Osteocyte (in vitro differentiated cells): ENCODE results near the gene PRRG3. TPM values are rescaled to one million over a fixed set of nuclear protein-coding genes. Genes with fewer than 3 reads are reported as not detected.

Experiments
- DNase-seq: peaks from one replicate; pipeline ENCODE4 v3.0.0; 2021; ENCODE audit warnings: mixed read lengths; ENCODE audit not compliant: unreplicated experiment; ENCODE audit errors: extremely low spot score
- H3K27ac Mint-ChIP-seq: one replicate; pipeline ENCODE4 v1.8.0; 2021; ENCODE audit warnings: mild to moderate bottlenecking, mixed read lengths; ENCODE audit not compliant: unreplicated experiment
- H3K27me3 Mint-ChIP-seq: one replicate; pipeline ENCODE4 v1.8.0; 2021; ENCODE audit warnings: mixed read lengths; ENCODE audit not compliant: unreplicated experiment
- H3K36me3 Mint-ChIP-seq: one replicate; pipeline ENCODE4 v1.8.0; 2021; ENCODE audit warnings: mixed read lengths; ENCODE audit not compliant: unreplicated experiment
- H3K4me1 Mint-ChIP-seq: one replicate; pipeline ENCODE4 v1.8.0; 2021; ENCODE audit warnings: mixed read lengths; ENCODE audit not compliant: unreplicated experiment
- H3K4me3 Mint-ChIP-seq: one replicate; pipeline ENCODE4 v1.8.0; 2021; ENCODE audit warnings: mild to moderate bottlenecking, moderate library complexity, mixed read lengths; ENCODE audit not compliant: unreplicated experiment
- H3K9me3 Mint-ChIP-seq: one replicate; pipeline ENCODE4 v1.8.0; 2021; ENCODE audit warnings: mixed read lengths; ENCODE audit not compliant: unreplicated experiment
- total RNA-seq: library from RNA; stranded (reverse); gene quantifications from 2 replicates; pipeline ENCODE4 v1.2.1, GENCODE V29; 2021
- TF ChIP-seq, protein P1 (sequence below): fragments of 200-600 bp; sonication (generic); IDR thresholded peaks from 2 replicates; pipeline ENCODE4 v1.5.0; 2021; ENCODE audit warnings: antibody characterized with exemption, mild to moderate bottlenecking, moderate library complexity

The PRRG3 gene
- total RNA-seq, 1 donor from 2014 or later: not detected

DNA sequence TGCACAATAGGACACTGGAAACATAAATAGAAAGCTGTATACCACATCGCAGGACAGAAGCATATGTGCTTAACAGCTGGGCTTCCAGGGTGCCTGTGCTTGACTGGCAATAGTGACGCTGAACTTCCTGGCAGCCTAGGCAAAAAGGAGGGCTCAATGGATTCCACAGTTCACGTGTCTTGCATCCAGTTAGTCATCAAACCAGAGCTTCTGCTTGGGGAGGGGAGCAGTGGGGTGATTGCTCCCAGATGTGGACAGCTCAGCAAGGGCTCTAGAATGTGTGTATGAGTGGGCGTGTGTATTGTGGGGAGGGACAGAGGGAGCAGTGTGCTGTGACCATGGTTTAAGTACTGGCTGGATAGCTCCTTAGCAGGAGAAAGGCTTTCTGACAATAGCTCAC is 2.3 kb downstream of the PRRG3 start:
- TF ChIP-seq, protein P1, sequence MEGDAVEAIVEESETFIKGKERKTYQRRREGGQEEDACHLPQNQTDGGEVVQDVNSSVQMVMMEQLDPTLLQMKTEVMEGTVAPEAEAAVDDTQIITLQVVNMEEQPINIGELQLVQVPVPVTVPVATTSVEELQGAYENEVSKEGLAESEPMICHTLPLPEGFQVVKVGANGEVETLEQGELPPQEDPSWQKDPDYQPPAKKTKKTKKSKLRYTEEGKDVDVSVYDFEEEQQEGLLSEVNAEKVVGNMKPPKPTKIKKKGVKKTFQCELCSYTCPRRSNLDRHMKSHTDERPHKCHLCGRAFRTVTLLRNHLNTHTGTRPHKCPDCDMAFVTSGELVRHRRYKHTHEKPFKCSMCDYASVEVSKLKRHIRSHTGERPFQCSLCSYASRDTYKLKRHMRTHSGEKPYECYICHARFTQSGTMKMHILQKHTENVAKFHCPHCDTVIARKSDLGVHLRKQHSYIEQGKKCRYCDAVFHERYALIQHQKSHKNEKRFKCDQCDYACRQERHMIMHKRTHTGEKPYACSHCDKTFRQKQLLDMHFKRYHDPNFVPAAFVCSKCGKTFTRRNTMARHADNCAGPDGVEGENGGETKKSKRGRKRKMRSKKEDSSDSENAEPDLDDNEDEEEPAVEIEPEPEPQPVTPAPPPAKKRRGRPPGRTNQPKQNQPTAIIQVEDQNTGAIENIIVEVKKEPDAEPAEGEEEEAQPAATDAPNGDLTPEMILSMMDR: no peak
- Mint-ChIP-seq H3K27ac (no peak overlapping the region), H3K27me3 (no peaks in the 10 kb centered on the region), H3K9me3 (peaks cover 22% of the 10 kb centered on the region), H3K4me3 (no peak overlapping the region), H3K36me3 (no peaks in the 10 kb centered on the region), H3K4me1 (no peaks in the 10 kb centered on the region)
- no peak for DNase-seq

DNA sequence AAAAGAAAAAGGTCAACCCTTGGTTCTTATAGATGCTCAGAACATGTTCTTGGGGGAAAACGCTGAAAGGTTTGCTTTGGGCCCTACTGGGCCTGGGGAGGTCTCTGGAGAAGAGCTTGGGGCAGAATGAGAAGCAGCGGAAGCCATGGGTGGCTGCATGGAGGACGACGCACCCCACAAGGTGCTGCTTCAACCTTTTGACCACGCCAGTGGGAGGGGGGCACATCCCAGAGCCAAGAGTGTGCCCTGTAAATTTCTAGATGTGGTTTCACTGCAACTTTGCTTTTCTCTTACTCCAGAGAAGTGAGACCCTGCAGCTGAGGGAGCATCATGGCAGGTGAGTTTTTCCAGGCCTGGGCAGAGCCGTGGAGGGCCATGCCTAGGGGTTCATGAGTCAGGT is 3.2 kb downstream of the PRRG3 start:
- no peak for DNase-seq
- H3K4me3 Mint-ChIP-seq: no peak overlapping the region
- TF ChIP-seq, protein P1: no peak
- H3K4me1 Mint-ChIP-seq: no peaks in the 10 kb centered on the region
- no peaks in the 10 kb centered on the region for H3K36me3 Mint-ChIP-seq
- H3K9me3 Mint-ChIP-seq: peaks cover 18% of the 10 kb centered on the region
- no peak overlapping the region for H3K27ac Mint-ChIP-seq
- H3K27me3 Mint-ChIP-seq: no peaks in the 10 kb centered on the region

DNA sequence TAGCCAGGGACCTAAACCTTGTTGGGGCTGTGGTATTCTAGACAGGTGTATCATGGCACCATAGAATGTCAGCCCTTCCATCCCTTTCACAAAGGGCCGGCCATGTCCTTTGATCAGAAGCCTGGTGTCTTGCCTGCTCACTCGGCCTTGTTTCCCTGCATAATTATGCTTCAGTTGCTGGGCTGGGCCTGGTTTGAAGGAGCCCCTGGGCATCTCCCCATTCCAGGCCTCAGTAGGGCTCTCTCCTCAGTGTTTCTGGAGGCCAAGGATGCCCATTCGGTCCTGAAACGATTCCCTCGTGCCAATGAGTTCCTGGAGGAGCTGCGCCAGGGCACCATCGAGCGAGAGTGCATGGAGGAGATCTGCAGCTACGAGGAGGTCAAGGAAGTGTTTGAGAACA is 4.5 kb downstream of the PRRG3 start:
- Mint-ChIP-seq H3K4me3 (no peak overlapping the region), H3K9me3 (peaks cover 20% of the 10 kb centered on the region), H3K27me3 (no peaks in the 10 kb centered on the region), H3K4me1 (no peaks in the 10 kb centered on the region), H3K27ac (no peak overlapping the region), H3K36me3 (no peaks in the 10 kb centered on the region)
- no peak for DNase-seq
- TF ChIP-seq, protein P1: no peak

DNA sequence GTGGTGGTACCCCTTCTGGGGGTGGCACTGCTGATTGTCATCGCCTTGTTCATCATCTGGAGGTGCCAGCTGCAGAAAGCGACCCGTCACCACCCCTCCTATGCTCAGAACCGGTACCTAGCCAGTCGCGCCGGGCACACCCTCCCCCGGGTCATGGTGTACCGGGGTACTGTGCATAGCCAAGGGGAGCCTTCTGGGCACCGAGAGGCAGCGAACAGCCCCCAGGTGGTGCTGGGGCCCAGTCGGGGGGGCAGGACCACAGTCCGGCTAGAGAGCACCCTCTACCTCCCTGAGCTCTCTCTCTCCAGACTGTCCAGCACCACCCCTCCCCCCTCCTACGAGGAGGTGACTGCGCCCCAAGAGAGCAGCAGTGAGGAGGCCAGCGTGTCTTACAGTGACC is 5.3 kb downstream of the PRRG3 start:
- Mint-ChIP-seq H3K4me1 (no peaks in the 10 kb centered on the region), H3K36me3 (no peaks in the 10 kb centered on the region), H3K27me3 (no peaks in the 10 kb centered on the region), H3K4me3 (no peak overlapping the region), H3K27ac (no peak overlapping the region), H3K9me3 (peaks cover 26% of the 10 kb centered on the region)
- TF ChIP-seq, protein P1: no peak
- DNase-seq: no peak

DNA sequence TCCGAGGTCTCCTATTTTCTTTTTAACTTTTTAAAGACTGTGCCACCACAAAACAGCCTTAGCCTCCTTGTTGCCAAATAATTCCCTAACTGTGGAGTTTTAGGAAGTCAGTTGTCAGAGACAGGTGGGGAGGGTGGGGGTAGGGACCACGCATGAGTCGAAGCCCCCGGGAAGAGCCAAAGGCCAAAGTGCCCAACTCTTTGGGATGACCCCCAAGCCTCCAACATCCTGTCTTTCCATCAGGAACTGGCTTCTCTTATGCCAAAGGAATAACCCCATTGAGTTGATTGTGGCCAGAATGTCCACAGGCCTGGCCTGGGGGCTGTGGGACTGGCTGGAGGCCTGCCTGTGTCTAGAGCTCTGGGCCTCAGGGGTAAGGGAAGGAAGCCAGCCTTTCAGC is 5.8 kb downstream of the PRRG3 start:
- H3K27me3 Mint-ChIP-seq: no peaks in the 10 kb centered on the region
- DNase-seq: no peak
- H3K4me1 Mint-ChIP-seq: no peaks in the 10 kb centered on the region
- H3K27ac Mint-ChIP-seq: no peak overlapping the region
- H3K4me3 Mint-ChIP-seq: no peak overlapping the region
- H3K9me3 Mint-ChIP-seq: peaks cover 29% of the 10 kb centered on the region
- H3K36me3 Mint-ChIP-seq: no peaks in the 10 kb centered on the region
- TF ChIP-seq, protein P1: no peak
